NCI-H345 treated with DMSO at 0.1 percent for 48 hours (cell line): ENCODE results near the gene TTC4.
A peak's percentile ranks its signal among the peaks of the same experiment; 100 is the strongest.
"Not testable (repeated sequence)": the region's sequence is repeated elsewhere in the genome, so short reads cannot be mapped to it uniquely, and the experiment has no call there.

Source experiments
- DNase-seq: peaks from one replicate; lab custom pipeline; 2025; ENCODE audit not compliant: unreplicated experiment; lab: John Stamatoyannopoulos, UW

The TTC4 gene

GRCh38 chr1:54745274-54745673 lies 29.6 kb downstream of the TTC4 start:
- no peak for DNase-seq

GRCh38 chr1:54745864-54746263 lies 30.2 kb downstream of the TTC4 start:
- no peak for DNase-seq

GRCh38 chr1:54748094-54748835 lies 32.6 kb downstream of the TTC4 start:
- no peak for DNase-seq

- no peak for DNase-seq
These were observed 34.9 kb downstream of the TTC4 start for GRCh38 chr1:54750596-54750995.

- DNase-seq, result no peak
These were observed 35.8 kb downstream of the TTC4 start for GRCh38 chr1:54751426-54751825.

GRCh38 chr1:54754045-54754444 lies 38.4 kb downstream of the TTC4 start:
- DNase-seq, result no peak

GRCh38 chr1:54754486-54755285 lies 39.0 kb downstream of the TTC4 start:
- no peak for DNase-seq

- no peak for DNase-seq
These were observed 42.2 kb downstream of the TTC4 start for GRCh38 chr1:54757833-54758232.

GRCh38 chr1:54758678-54759348 lies 43.2 kb downstream of the TTC4 start:
- DNase-seq, result no peak

GRCh38 chr1:54763816-54764132 lies 48.1 kb downstream of the TTC4 start:
- no peak for DNase-seq

- peak; percentile 99 for DNase-seq
These were observed 48.7 kb downstream of the TTC4 start, which contains the start of gene PARS2 for GRCh38 chr1:54764133-54764921. PARS2 (minus strand) TSS chr1:54764523; CDS start chr1:54759161, 5,362 bp downstream.

GRCh38 chr1:54764922-54765561 lies 49.4 kb downstream of the TTC4 start:
- DNase-seq, result no peak

- no peak for DNase-seq
These were observed 51.1 kb downstream of the TTC4 start for GRCh38 chr1:54766726-54767125.

- no peak for DNase-seq
These were observed 51.9 kb downstream of the TTC4 start for GRCh38 chr1:54767526-54767925.

GRCh38 chr1:54768093-54768492 lies 52.4 kb downstream of the TTC4 start:
- DNase-seq, result no peak

- DNase-seq, result no peak
These were observed 57.3 kb downstream of the TTC4 start for GRCh38 chr1:54772951-54773350.

GRCh38 chr1:54774820-54775498 lies 59.3 kb downstream of the TTC4 start:
- no peak for DNase-seq

- DNase-seq, result not testable (repeated sequence)
These were observed 60.4 kb downstream of the TTC4 start for GRCh38 chr1:54775828-54776721.

GRCh38 chr1:54777011-54777410 lies 61.4 kb downstream of the TTC4 start:
- DNase-seq, result no peak
